ENCODE results near the gene NAT8.

- TF ChIP-seq POLR2A (IDR thresholded peaks at IDR 0.05; ENCODE audit: low read depth, low read length) = no peak
- no peak for TF ChIP-seq POLR2AphosphoS5 (IDR thresholded peaks at IDR 0.05; ENCODE audit: low read depth, low read length)
- no peak for TF ChIP-seq TAF1 (IDR thresholded peaks at IDR 0.05; ENCODE audit: borderline replicate concordance, low read depth, low read length)
These were observed 40.4 kb downstream of the NAT8 start for GRCh38 chr2:73601780-73602179.

Data from GM12892 (cell line).